Measurements from ENCODE around the gene EGFL7. TPM values are rescaled to one million over a fixed set of nuclear protein-coding genes. Genes with fewer than 3 reads are reported as not detected.

Gene EGFL7
- total RNA-seq, 1 donor from 2014 or later: 35.0 TPM

DNA sequence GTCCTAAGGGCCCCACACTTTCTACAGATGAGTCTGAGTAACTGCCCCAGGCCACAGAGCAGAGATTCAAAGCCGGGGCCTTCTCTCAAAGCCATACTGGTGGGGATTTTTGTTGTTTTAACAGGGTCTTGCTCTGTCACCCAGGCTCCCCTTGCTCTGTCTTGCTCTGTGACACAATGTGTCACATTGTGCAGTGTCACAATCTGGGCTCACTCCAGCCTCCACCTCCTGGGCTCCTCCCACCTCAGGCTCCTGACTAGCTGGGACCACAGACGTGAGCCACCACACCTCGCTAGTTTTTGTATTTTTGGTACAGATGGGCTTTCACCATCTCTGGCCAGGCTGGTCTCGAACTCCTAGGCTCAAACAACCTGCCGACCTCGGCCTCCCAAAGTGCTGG is 15.9 kb downstream of the EGFL7 start:
- H3K4me3 ChIP-seq (ENCODE audit: low read depth, low read length): no peak overlapping the region
- TF ChIP-seq, protein P1, sequence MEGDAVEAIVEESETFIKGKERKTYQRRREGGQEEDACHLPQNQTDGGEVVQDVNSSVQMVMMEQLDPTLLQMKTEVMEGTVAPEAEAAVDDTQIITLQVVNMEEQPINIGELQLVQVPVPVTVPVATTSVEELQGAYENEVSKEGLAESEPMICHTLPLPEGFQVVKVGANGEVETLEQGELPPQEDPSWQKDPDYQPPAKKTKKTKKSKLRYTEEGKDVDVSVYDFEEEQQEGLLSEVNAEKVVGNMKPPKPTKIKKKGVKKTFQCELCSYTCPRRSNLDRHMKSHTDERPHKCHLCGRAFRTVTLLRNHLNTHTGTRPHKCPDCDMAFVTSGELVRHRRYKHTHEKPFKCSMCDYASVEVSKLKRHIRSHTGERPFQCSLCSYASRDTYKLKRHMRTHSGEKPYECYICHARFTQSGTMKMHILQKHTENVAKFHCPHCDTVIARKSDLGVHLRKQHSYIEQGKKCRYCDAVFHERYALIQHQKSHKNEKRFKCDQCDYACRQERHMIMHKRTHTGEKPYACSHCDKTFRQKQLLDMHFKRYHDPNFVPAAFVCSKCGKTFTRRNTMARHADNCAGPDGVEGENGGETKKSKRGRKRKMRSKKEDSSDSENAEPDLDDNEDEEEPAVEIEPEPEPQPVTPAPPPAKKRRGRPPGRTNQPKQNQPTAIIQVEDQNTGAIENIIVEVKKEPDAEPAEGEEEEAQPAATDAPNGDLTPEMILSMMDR (conservative IDR thresholded peaks at IDR 0.05; ENCODE audit: low read depth, low read length): no peak
- DNase-seq (ENCODE audit: low read depth): no peak

DNA sequence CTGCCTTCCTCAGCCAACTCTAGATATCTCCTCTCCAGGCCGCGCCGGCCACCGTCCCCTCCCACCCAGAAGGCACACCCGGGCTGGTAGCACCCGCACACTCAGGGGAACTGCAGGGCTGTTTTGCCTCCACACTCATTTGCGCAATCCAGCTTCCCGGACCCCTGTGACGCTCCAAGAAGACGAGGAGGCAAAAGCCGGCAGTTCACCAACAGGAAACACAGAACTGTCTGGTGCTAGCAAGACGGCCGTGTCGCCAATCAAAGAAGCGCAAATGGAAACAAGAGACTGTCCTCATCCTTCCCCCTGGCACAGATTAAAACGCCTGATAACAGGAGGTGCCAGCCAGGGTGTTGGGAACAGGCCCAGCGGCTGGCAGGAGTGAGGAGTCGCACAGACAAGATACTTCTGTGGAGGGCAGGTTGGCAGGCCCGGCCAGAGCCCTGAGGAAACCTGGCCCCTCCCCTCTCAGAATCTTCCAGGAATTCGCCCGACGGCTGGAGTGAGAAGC is 16.8 kb downstream of the EGFL7 start:
- no peak overlapping the region for H3K4me3 ChIP-seq (ENCODE audit: low read depth, low read length)
- TF ChIP-seq, protein P1 (conservative IDR thresholded peaks at IDR 0.05; ENCODE audit: low read depth, low read length): no peak
- no peak for DNase-seq (ENCODE audit: low read depth)

DNA sequence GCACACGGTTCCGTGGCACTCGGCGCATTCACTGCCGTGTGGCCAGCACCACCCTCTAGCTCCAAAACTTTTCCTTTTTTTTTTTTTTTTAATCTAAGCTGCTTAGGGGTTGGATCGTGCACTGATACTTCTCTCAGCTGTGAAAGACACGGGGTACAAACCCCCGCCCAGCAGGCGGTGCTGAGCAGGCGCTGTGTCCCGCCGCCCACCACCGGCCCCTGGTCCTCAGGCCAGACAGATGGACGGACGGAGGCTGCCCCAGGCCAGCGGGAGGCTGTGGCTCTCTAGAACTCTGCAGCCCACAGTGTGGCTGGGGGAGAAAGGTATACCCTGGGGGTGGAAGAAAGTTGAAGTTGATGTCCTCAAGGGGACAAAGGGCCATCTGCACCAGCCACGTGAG is 18.3 kb downstream of the EGFL7 start:
- TF ChIP-seq, protein P1 (conservative IDR thresholded peaks at IDR 0.05; ENCODE audit: low read depth, low read length): no peak

DNA sequence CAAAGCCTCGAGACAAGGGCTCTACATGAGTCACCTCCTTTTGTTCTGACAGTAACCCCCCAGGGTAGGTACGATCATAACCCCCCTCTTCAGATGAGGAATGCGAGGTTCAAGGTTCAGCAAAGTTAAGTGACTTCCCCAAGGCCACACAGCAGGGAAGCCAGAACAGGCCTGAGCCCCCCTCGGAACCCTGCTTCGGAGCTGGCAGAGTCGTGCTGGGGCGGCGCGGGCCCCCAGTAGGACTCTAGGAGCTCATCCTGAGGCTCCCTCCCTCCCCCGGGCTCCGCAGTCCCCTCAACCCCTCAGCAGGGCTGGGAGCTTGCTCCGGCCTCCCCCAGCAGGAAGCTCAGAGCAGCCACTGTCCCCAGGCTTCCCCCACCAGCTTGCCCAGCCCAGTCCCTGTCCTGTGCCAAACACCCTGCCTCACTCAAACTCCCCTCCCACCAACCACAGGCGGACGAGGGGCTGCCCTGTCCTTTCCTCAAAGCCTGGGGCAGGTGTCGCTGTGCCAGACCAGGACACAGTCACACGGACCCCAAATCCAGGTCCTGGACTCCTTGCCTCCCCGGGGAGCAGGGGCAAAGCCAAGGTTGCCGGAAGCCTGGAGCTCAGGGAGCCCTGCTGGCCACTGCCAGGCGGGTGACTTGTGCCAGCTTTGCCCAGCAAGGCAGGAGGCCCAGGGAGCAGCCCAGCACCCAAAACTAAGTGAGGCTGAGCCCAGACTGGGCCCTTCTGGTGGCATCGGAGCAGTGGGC is 19.4 kb downstream of the EGFL7 start:
- H3K4me3 ChIP-seq (ENCODE audit: low read depth, low read length): no peak overlapping the region
- no peak for DNase-seq (ENCODE audit: low read depth)
- TF ChIP-seq, protein P1 (conservative IDR thresholded peaks at IDR 0.05; ENCODE audit: low read depth, low read length): no peak

More for the DNA sequence above, 18.3 kb downstream of the EGFL7 start:
- DNase-seq (ENCODE audit: low read depth): no peak
- no peak overlapping the region for H3K4me3 ChIP-seq (ENCODE audit: low read depth, low read length)

DNA sequence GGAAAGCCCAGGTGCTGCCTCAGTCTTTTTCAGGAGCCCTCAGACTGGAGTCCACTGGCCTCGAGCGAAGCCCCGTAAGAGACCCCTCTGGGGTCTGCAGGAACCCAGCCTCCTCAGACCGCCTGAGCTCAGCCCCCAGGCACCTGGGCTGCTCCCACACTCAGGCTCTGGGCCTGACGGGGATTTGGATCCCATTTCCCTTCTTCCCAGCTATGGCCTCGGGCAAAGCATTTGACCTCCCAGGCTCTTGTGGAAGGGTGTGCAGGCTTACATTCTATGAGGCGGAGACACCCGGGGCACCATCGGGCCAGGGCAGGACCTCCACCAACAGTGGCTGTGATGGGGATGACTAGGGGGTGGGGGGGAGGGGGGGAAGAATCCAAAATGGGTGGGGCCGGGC is 20.0 kb downstream of the EGFL7 start:
- no peak for DNase-seq (ENCODE audit: low read depth)
- no peak overlapping the region for H3K4me3 ChIP-seq (ENCODE audit: low read depth, low read length)
- TF ChIP-seq, protein P1 (conservative IDR thresholded peaks at IDR 0.05; ENCODE audit: low read depth, low read length): no peak

DNA sequence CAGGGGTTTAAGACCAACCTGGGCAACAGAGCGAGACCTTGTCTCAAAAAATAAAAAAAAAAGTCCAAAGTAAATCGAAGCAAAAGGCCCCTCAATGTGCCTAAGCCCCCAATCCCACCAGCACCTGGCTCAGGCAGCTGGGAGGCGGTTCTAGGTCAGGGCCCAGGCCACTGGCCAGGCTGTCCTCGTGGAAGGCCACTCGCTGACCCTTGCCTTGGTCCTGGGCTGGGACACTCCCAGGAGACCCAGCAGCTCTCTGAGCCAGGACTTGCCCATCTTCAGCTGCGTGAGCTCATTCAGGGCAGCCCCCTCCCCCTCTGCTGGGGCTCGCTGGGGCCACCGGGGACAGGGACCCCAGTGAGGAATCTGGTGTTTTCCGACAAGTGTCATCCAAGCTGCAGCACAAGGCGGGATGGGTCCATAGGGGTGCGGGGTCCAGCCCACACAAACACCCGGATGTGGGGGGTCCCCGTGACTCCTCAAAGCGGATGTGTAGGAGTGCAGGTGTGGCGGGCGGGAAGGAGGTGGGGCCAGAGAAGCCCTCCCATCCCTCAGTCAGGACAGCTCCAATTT is 20.5 kb downstream of the EGFL7 start:
- no peak overlapping the region for H3K4me3 ChIP-seq (ENCODE audit: low read depth, low read length)
- no peak for DNase-seq (ENCODE audit: low read depth)
- TF ChIP-seq, protein P1 (conservative IDR thresholded peaks at IDR 0.05; ENCODE audit: low read depth, low read length): no peak
